CD4-positive, alpha-beta T cell treated with Interferon gamma for 1 hour (primary cell): ENCODE results near the gene THAP10.

Experiments
- DNase-seq: peaks from one replicate; pipeline ENCODE4 v3.0.0-alpha.2; 2020

Gene THAP10

GRCh38 chr15:70853318-70853972, 38.8 kb downstream of the THAP10 start:
- DNase-seq: no peak

GRCh38 chr15:70852501-70853317, 39.5 kb downstream of the THAP10 start:
- no peak for DNase-seq

GRCh38 chr15:70851889-70852288, 40.3 kb downstream of the THAP10 start:
- DNase-seq: no peak

GRCh38 chr15:70845602-70846360, 46.5 kb downstream of the THAP10 start:
- no peak for DNase-seq

- no peak for DNase-seq
These were observed 54.8 kb downstream of the THAP10 start for GRCh38 chr15:70837476-70837875.

GRCh38 chr15:70835841-70836240, 56.4 kb downstream of the THAP10 start:
- DNase-seq: no peak

GRCh38 chr15:70835415-70835814, 56.8 kb downstream of the THAP10 start:
- DNase-seq: no peak

- DNase-seq: no peak
These were observed 57.2 kb downstream of the THAP10 start for GRCh38 chr15:70834999-70835398.

- no peak for DNase-seq
These were observed 58.1 kb downstream of the THAP10 start for GRCh38 chr15:70833861-70834765.

- DNase-seq: no peak
These were observed 58.8 kb downstream of the THAP10 start for GRCh38 chr15:70833422-70833821.

GRCh38 chr15:70832176-70832575, 60.1 kb downstream of the THAP10 start:
- DNase-seq: no peak
